HepG2 (cell line): ENCODE results near the gene ATG9A. TPM values are rescaled to one million over a fixed set of nuclear protein-coding genes. Genes with fewer than 3 reads are reported as not detected.

ENCODE experiments used
- CBX5 ChIP-seq: sonication (generic); formaldehyde crosslinking; IDR thresholded peaks from 2 replicates; pipeline ENCODE4 v1.4.0; 2020; ENCODE audit warnings: missing genetic modification reagents, borderline replicate concordance
- MAFK ChIP-seq, 2 experiments: IDR thresholded peaks in 1 of 2; conservative IDR thresholded peaks in 1 of 2; 2 replicates each; pipeline ENCODE4 v1.6.1; 2011; ENCODE audit warnings: improper control_type of control experiment in 2 of 2, low read length in 2 of 2
- MTF1 ChIP-seq: sonication (generic); formaldehyde crosslinking; IDR thresholded peaks from 2 replicates; pipeline ENCODE4 v1.5.0; 2020; ENCODE audit warnings: missing genetic modification reagents
- NCOR1 ChIP-seq: fragments of 200-600 bp; sonication (generic); IDR thresholded peaks from 2 replicates; pipeline ENCODE4 v1.7.0; 2017; ENCODE audit warnings: antibody characterized with exemption, low read length, borderline replicate concordance
- NFRKB ChIP-seq: fragments of 450-650 bp; IDR thresholded peaks from 2 replicates; pipeline ENCODE4 v1.6.1; 2017
- SMYD3 ChIP-seq: sonication (generic); formaldehyde crosslinking; IDR thresholded peaks from 2 replicates; pipeline ENCODE4 v1.8.1; 2023; ENCODE audit warnings: mild to moderate bottlenecking, missing genetic modification reagents
- SP4 ChIP-seq: sonication (generic); formaldehyde crosslinking; IDR thresholded peaks from 2 replicates; pipeline ENCODE4 v1.8.1; 2023; ENCODE audit warnings: mild to moderate bottlenecking, missing genetic modification reagents
- SPEN ChIP-seq: sonication (generic); formaldehyde crosslinking; IDR thresholded peaks from 2 replicates; pipeline ENCODE4 v1.5.1; 2020; ENCODE audit warnings: low read depth, mild to moderate bottlenecking, missing genetic modification reagents
- TCF7L2 ChIP-seq: IDR thresholded peaks from 2 replicates; pipeline ENCODE4 v1.6.1; 2011; ENCODE audit warnings: mild to moderate bottlenecking, low read depth, low read length, moderate library complexity
- ZNF180 ChIP-seq: sonication (generic); formaldehyde crosslinking; IDR thresholded peaks from 2 replicates; pipeline ENCODE4 v1.4.0; 2020; ENCODE audit warnings: low read depth, missing genetic modification reagents, borderline replicate concordance
- ZNF335 ChIP-seq: sonication (generic); formaldehyde crosslinking; IDR thresholded peaks from 2 replicates; pipeline ENCODE4 v1.4.0; 2020; ENCODE audit warnings: missing genetic modification reagents
- ZNF567 ChIP-seq: sonication (generic); formaldehyde crosslinking; IDR thresholded peaks from 2 replicates; pipeline ENCODE4 v1.8.1; 2023; ENCODE audit warnings: mild to moderate bottlenecking, missing genetic modification reagents, borderline replicate concordance
- polyA plus RNA-seq, 8 experiments: library from polyadenylated mRNA; depleted of rRNA in 3 of 8; stranded (reverse) in 7 of 8; unstranded in 1 of 8; fragments of >200 nt; fragmentation: Illumina TruSeq in 4 of 8; extraction: Trizol in 4 of 8; gene quantifications; 2 replicates each; pipeline versions ENCODE4 v1.2.1 to v1.2.3, GENCODE V29; 2011 to 2016; ENCODE audit warnings: low read depth in 4 of 8, missing spikeins in 1 of 8, mixed read lengths in 1 of 8; ENCODE audit not compliant: insufficient read depth in 1 of 8
- total RNA-seq, 5 experiments: library from RNA; depleted of rRNA; stranded (reverse); fragments of >200 nt; fragmentation: Illumina TruSeq; extraction: Trizol; gene quantifications; 2 replicates each; pipeline ENCODE4 v1.2.3, GENCODE V29; 2016; ENCODE audit warnings: low read depth in 1 of 5
- TF ChIP-seq, protein P1 (sequence below): sonication (generic); formaldehyde crosslinking; IDR thresholded peaks from 2 replicates; pipeline ENCODE4 v1.4.0; 2020; ENCODE audit warnings: low read depth, mild to moderate bottlenecking, missing genetic modification reagents
- TF ChIP-seq, protein P2 (sequence below): sonication (generic); formaldehyde crosslinking; IDR thresholded peaks from 2 replicates; pipeline ENCODE4 v1.8.0; 2022; ENCODE audit warnings: mild to moderate bottlenecking, missing genetic modification reagents, moderate library complexity
- TF ChIP-seq, protein P3 (sequence below): sonication (generic); formaldehyde crosslinking; IDR thresholded peaks from 2 replicates; pipeline ENCODE4 v1.8.0; 2022; ENCODE audit warnings: missing genetic modification reagents, mild to moderate bottlenecking, borderline replicate concordance
- TF ChIP-seq, protein P4 (sequence below): sonication (generic); formaldehyde crosslinking; IDR thresholded peaks from 2 replicates; pipeline ENCODE4 v1.5.0; 2020; ENCODE audit warnings: mild to moderate bottlenecking, missing genetic modification reagents
- TF ChIP-seq, protein P5 (sequence below): sonication (generic); formaldehyde crosslinking; IDR thresholded peaks from 2 replicates; pipeline ENCODE4 v1.9.0; 2021; ENCODE audit warnings: missing genetic modification reagents, borderline replicate concordance
- TF ChIP-seq, protein P6 (sequence below): sonication (generic); formaldehyde crosslinking; IDR thresholded peaks from 2 replicates; pipeline ENCODE4 v1.5.1; 2020; ENCODE audit warnings: missing genetic modification reagents, mild to moderate bottlenecking, borderline replicate concordance

ATG9A gene
- total and polyA plus RNA-seq, 2 of the 13 experiments (the other 11 are each of a cell fraction or from before 2014, with no cell fraction given): 35.0 to 131 TPM

DNA sequence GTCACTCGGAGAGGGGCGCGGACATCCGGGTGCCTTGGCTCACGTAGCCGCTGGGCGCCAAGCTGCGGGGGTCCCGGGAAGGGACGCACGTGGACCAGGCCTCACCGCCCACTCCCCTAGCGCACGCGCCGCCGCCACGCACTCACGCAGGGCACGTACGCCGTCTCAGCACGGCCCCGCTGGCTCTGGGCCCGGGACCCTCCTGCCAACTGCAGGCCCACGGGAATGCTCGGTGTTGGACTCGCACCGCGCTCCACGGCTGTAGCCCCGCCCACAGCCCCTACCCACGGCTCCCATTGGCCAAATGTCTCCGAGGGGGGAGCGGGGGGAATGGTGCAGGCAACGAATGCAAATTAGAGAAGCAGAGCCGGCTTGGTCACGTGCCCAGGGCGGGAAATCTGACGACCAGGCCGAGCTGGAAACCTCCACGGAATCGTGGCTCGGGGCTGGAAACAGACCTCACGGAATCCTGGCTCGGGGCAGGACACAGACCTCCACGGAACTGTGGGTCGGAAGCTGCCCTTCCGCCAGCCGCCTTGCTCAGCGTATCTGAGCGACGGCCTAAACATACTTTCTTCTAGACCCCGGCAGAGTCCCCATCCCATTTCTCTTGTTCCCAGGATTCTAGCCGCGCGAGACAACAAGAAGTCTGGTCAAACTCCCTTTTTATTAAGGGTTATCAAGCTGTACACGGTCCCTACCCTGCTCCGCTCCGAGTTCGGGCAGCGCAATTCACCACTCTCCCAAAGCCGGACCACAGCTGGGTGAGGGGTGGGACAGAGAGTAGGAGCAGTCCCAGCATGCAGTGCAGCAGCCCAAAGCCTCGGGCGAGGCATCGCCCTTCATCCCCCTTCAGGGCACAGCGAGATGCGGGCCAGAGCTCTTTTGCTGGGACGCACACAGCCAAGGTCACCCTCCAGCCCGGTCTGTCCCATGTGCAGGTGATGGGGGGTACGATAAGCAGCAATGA, 10.4 kb downstream of the ATG9A start, which contains the start of gene ABCB6 (continued):
- TF ChIP-seq, protein P1, sequence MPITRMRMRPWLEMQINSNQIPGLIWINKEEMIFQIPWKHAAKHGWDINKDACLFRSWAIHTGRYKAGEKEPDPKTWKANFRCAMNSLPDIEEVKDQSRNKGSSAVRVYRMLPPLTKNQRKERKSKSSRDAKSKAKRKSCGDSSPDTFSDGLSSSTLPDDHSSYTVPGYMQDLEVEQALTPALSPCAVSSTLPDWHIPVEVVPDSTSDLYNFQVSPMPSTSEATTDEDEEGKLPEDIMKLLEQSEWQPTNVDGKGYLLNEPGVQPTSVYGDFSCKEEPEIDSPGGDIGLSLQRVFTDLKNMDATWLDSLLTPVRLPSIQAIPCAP (CRISPR knock-in tag): no peak
- TF ChIP-seq, protein P2, sequence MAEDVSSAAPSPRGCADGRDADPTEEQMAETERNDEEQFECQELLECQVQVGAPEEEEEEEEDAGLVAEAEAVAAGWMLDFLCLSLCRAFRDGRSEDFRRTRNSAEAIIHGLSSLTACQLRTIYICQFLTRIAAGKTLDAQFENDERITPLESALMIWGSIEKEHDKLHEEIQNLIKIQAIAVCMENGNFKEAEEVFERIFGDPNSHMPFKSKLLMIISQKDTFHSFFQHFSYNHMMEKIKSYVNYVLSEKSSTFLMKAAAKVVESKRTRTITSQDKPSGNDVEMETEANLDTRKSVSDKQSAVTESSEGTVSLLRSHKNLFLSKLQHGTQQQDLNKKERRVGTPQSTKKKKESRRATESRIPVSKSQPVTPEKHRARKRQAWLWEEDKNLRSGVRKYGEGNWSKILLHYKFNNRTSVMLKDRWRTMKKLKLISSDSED (CRISPR knock-in tag): no peak
- TF ChIP-seq SPEN (CRISPR knock-in tag) (peak; percentile 98), NFRKB (no peak), SMYD3 (CRISPR knock-in tag) (peak; percentile 97), TCF7L2 (no peak), CBX5 (CRISPR knock-in tag) (peak; percentile 93; the same call in 1 of the 2 replicates), ZNF567 (no peak), MTF1 (CRISPR knock-in tag) (peak; percentile 64; the same call in 1 of the 2 replicates), MAFK (conservative IDR thresholded peaks at IDR 0.05 in 1 of 2, IDR thresholded peaks at IDR 0.05 in 1 of 2; ENCODE audit: low read length in 2 of 2) (no peak), ZNF180 (peak; percentile 92; the same call in 1 of the 2 replicates), ZNF335 (peak; percentile 50), SP4 (CRISPR knock-in tag) (peak; percentile 98), NCOR1 (peak; percentile 41; the same call in 1 of the 2 replicates)
- TF ChIP-seq, protein P3, sequence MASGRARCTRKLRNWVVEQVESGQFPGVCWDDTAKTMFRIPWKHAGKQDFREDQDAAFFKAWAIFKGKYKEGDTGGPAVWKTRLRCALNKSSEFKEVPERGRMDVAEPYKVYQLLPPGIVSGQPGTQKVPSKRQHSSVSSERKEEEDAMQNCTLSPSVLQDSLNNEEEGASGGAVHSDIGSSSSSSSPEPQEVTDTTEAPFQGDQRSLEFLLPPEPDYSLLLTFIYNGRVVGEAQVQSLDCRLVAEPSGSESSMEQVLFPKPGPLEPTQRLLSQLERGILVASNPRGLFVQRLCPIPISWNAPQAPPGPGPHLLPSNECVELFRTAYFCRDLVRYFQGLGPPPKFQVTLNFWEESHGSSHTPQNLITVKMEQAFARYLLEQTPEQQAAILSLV (CRISPR knock-in tag): peak; percentile 97
- TF ChIP-seq, protein P4, sequence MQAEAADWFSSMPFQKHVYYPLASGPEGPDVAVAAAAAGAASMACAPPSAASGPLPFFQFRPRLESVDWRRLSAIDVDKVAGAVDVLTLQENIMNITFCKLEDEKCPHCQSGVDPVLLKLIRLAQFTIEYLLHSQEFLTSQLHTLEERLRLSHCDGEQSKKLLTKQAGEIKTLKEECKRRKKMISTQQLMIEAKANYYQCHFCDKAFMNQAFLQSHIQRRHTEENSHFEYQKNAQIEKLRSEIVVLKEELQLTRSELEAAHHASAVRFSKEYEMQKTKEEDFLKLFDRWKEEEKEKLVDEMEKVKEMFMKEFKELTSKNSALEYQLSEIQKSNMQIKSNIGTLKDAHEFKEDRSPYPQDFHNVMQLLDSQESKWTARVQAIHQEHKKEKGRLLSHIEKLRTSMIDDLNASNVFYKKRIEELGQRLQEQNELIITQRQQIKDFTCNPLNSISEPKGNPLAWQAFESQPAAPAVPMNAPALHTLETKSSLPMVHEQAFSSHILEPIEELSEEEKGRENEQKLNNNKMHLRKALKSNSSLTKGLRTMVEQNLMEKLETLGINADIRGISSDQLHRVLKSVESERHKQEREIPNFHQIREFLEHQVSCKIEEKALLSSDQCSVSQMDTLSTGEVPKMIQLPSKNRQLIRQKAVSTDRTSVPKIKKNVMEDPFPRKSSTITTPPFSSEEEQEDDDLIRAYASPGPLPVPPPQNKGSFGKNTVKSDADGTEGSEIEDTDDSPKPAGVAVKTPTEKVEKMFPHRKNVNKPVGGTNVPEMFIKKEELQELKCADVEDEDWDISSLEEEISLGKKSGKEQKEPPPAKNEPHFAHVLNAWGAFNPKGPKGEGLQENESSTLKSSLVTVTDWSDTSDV: no peak; the same call in 1 of the 2 replicates
- TF ChIP-seq, protein P5, sequence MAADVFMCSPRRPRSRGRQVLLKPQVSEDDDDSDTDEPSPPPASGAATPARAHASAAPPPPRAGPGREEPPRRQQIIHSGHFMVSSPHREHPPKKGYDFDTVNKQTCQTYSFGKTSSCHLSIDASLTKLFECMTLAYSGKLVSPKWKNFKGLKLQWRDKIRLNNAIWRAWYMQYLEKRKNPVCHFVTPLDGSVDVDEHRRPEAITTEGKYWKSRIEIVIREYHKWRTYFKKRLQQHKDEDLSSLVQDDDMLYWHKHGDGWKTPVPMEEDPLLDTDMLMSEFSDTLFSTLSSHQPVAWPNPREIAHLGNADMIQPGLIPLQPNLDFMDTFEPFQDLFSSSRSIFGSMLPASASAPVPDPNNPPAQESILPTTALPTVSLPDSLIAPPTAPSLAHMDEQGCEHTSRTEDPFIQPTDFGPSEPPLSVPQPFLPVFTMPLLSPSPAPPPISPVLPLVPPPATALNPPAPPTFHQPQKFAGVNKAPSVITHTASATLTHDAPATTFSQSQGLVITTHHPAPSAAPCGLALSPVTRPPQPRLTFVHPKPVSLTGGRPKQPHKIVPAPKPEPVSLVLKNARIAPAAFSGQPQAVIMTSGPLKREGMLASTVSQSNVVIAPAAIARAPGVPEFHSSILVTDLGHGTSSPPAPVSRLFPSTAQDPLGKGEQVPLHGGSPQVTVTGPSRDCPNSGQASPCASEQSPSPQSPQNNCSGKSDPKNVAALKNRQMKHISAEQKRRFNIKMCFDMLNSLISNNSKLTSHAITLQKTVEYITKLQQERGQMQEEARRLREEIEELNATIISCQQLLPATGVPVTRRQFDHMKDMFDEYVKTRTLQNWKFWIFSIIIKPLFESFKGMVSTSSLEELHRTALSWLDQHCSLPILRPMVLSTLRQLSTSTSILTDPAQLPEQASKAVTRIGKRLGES: no peak; the same call in none of the 2 replicates
- TF ChIP-seq, protein P6, sequence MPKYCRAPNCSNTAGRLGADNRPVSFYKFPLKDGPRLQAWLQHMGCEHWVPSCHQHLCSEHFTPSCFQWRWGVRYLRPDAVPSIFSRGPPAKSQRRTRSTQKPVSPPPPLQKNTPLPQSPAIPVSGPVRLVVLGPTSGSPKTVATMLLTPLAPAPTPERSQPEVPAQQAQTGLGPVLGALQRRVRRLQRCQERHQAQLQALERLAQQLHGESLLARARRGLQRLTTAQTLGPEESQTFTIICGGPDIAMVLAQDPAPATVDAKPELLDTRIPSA (CRISPR knock-in tag): no peak
